ENCODE data around the gene TNFRSF25.
"Not testable (repeated sequence)": the region's sequence is repeated elsewhere in the genome, so short reads cannot be mapped to it uniquely, and the experiment has no call there.

The TNFRSF25 gene

DNA sequence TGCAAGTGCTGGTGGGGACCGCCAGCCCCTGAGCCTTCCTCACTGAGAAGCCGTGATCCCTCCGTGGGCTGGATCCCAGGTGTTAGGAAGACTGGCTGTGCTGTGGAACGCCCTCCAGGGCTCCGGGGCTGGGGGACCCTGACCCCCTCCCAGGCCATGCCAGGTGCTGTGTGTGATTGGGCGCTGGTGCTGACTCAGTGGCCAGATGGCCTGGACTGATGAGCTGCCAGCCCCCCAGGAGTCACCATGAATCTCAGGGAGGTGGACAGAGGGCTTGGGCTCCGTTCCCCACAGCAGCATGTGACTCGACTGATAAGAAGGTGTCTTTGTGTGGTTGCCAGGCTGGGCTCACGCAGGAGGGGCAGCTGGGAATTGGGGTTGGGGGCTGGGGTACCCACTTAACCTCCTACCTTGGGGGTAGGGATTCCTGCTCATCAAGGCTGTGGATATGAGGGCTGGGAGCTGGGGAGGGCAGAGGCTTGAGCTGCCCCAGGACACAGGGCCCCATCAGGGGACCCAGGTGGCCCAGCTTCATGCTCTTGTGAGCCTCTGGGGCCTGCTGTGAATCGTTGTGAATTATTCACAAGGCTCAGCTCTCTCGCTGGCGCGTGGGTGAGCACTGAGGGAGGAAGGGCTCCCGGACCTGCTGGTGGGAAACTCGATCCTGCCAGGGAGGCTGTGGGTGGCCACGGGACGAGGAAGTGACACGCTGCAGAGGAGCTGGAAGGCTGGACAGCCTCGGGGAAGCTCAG is 36.1 kb downstream of the TNFRSF25 start:
- not testable (repeated sequence) for DNase-seq

DNA sequence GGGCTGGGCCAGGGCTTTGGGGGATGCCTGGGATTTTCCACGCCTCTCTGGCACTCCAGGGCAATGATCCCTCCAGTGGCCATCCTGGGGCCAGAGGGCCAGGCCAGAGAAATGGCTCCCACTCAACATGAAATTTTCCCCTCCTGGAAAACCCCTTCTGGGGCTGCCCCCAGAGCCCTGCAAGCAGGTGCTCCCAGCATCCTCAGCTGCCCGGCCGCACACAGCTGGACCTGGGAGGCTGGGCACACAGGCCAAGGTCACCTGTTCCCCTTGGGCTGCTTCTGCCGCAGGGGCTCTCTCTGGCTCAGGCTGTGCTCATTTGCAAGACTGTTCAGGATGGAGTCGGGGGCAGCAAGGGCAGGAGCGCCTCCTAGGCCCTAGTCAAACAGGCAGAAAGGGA is 37.5 kb downstream of the TNFRSF25 start:
- not testable (repeated sequence) for DNase-seq

DNA sequence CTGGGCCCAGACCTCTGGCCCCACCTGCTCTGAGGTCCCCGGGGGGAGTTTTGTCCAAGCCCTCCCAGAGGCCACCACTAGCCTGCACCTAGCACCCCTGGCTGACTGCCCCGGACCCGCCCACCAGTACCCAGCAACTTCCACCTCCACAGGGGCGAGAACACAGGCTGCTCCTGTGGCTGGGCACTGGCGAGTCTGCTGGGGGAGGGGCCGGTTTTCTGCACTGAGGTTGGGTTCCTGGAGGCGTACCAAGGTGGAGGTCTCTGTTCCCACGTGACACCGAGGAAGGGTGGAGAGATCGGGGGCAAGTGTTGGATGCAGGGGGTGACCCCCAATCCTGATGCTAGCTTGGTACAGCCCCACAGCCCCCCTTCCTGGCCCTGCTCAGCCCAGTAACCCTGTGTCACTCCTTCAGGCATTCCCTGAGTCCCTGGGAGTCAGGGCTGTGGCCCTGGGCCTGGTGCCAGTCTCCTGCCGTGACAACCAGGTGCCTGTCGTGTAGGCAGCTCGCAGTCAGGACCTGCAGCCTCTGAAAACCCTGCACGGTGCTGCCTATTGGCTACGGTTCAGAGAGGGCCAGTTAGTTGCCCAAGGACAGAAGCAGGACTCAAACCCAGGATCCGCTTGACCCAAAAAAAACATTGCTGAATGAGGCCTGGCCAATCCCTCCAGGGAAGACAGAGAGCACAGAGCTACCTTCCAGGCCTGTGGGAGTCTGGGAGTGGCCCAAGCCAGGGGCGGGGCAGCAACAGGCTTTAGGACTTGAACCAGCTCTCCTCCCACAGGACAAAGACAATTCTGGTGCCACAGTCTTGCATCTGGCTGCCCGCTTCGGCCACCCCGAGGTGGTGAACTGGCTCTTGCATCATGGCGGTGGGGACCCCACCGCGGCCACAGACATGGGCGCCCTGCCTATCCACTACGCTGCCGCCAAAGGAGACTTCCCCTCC is 38.3 kb downstream of the TNFRSF25 start:
- no peak for DNase-seq

DNA sequence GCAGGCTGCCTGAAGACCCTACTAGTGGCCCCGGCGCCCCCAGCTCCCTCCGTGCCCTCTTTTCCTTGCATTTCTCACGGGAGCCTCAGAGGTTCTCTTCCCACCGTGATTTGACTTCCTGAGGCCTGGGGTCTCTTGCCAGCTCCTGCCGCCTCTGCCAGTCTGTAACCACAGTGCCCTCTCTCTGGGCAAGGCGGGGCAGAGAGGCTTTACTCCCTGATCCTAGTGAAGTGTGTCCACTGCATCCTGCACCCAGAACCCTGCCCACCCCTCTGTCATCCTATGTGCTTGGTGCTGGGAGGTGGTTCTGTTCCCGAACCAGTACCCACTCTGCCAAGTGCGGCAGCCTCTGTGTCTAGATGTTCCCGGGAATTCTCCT is 39.0 kb downstream of the TNFRSF25 start:
- DNase-seq = no peak

DNA sequence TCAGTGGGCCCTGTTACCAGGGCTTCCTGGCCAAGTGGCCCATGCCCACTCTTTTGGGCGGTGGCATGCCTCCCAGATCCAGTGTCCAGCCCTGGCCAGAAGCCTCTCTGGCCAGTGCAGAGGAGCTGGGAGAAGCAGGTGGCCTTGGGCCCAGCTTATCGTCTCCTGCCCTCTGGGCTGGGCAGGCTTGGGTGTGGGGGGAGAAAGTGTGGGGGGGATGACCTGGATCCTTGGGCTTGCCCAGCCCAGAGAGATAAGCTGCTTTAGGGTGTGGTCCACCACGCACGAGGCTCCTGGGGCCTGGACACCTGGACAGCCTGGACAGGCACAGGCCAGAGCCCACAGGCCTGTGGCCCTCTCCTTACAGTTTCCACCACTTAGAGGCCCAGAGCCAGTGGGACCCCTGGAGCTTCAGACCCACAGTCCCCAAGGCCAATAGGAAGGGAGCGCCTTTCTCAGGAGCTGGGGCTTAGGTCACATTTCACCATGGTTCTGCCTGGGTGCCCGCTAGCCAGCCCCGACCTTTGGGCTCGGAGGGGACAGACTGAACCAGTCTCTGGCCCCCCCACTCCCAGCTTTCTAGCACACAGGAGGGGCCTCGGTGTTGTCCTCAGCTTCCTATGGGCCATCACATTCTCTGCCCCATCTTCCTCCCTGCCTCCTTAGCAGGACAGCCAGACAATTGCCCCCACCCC is 39.5 kb downstream of the TNFRSF25 start:
- no peak for DNase-seq

DNA sequence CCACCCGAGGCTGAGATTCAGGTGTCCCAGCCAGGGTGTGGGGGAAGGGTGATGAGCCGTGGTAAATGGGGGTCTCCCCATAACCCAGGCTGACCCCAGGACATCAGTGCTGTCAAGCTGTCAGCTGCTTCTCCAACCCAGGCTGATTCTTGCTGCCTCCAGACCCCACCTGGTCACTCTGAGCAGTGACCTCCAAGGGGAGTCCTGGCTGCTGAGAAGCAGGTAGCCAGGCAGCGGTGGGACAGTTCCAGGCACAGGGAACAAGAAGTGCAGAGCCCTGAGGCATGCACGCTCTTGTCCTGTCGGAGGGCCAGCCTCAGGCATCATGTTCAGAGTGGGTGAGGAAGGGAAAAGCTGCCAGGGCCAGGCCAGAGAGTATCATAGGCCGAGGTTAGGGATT is 40.3 kb downstream of the TNFRSF25 start:
- DNase-seq = no peak

DNA sequence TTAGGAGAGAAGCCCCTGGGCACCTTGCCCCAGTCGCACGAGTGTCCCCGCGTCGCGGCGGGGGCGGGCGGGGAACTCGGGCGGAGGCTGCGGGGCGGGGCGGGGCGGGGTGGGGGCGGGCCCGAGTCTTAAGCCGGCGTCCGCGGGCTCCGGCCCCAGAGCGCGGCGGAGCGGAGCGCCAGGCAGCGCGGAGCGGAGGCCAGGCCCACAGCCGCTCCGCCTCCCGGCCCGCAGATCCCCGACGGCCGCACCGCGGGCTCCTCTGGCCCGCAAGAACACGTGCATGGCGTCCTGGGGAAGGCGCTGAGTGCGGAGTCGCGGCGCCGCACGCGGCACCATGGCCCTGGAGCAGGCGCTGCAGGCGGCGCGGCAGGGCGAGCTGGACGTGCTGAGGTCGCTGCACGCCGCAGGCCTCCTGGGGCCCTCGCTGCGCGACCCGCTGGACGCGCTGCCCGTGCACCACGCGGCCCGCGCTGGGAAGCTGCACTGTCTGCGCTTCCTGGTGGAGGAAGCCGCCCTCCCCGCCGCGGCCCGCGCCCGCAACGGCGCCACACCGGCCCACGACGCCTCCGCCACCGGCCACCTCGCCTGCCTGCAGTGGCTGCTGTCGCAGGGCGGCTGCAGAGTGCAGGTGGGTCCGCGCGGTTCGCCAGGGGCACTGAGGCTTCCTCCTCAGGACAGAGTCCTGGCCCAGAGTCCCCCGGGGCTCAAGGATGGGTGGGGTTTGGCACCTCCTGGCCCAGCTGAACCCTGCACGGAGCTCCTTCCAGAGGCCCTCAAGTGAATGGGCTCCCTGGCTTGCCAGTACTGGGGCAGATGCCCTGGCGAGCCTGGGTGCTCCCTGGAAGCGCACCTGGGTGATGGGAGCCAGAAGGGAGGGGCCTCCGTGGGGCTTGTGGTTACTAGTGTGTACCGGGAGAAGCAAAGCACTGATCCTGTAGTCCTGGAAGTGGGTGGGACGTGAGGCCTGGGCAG is 41.1 kb downstream of the TNFRSF25 start, which contains the start of gene ESPN:
TSS of gene ESPN (plus strand) at position 158 of the 975 bp plus-strand sequence. CDS start at position 338, 180 bp downstream.
- peak; percentile 43 for DNase-seq

DNA sequence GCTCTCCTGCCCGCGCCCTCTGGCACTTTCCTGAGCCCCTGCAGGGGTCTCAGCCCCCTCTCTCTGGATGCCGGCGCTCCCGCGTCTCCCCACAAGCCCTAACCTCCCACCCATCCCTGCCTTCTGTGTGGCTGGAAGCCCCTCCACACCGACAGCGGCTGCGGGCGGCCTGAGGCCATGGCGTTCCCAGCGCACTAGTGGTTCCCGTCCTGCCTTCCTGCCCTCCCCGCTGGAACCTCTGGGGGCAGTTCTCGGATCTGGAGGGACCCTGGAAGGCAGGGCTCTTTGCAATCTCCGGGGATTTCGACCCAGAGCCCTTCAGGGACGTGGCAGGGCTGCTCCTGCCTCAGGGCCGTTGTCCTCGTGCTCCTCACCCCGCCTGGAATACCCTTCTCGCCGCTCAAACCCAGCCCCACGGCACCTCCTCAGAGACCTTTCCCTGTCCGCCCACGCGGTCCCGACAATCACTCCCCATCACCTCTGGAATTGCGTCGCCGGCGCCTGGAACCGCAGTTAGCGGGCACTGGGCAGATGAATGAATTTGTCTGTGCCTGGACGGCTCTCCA is 41.9 kb downstream of the TNFRSF25 start:
- no peak for DNase-seq

DNA sequence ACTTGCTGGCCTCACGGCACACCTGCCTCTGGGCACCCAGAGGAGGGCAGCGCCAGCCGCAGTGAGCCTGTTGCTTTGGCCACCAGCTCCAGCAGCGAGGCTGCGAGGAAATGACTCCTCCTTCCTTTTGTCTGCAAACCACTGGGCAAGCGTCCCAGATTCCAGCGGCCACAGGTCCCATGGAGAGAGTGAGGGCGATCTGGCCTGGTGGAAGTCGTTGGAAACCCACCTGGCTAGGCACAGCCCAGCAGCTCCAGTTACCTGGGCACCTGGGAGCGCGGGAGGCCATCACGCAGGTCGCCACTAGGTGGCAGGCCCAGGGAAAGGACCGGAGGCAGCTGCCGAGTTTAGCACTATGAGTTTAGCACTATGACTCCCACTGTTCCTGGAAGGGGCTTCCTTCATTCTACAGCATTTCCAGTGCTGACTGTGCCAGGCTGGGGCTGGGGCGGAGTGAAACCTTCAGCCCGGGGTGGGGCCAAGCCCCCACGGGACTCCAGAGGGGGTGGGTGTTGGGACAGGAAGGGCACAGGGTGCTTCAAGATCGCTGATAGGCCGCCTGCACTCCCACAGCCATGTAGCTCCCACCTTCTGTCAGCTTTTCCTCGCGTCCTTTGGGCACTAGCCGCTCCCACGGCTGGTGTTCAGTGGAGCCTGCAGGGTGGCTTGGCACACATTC is 42.5 kb downstream of the TNFRSF25 start:
- peak; percentile 81 for DNase-seq

DNA sequence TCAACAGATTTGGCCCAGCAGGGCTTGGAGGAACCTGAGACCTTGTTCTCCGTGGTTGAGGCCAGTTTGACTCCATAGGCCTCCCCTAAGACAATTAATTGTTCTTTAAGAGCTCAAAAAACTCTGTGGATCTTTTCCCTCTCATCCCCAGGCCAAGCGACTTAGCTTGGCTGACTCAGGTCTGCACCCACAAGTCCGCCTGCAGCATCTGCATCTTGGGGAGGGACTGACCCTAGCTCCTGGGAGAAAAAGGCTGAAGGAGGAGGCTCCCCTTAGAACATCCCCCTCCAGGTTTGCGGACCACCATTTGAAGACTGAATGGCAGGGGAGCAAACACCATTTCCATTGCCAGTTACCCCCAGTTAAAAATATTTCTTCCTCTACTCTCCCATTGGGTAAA is 44.7 kb downstream of the TNFRSF25 start:
- no peak for DNase-seq

DNA sequence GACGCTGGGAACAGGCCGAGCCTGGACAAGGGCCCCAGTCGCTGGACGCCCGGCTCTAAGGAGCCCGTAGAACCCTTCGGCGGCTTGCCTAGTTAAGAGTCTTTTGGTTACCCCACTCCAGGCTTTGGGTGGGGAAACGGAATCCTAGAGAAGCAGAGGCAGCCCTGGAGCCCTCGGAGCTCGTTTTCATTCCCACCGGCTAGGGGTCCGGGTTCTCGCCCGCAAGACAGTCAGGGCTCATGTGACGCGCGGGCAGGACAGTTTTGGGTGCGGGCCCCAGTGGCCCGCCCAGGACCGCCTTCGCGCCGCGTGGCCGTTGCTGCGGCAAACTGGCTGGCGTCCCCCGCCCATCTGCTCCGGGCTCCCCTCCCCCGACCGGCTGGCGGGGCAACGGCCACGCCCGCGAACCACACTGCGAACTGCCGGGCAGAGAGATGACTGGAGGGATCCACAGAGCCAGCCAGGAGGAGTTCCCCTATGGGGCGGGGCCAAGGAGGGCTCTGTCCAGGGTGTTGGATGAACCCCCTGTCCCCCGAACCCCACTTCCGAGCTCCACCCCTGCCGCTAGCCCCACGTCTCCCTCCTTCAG is 45.4 kb downstream of the TNFRSF25 start:
- no peak for DNase-seq

DNA sequence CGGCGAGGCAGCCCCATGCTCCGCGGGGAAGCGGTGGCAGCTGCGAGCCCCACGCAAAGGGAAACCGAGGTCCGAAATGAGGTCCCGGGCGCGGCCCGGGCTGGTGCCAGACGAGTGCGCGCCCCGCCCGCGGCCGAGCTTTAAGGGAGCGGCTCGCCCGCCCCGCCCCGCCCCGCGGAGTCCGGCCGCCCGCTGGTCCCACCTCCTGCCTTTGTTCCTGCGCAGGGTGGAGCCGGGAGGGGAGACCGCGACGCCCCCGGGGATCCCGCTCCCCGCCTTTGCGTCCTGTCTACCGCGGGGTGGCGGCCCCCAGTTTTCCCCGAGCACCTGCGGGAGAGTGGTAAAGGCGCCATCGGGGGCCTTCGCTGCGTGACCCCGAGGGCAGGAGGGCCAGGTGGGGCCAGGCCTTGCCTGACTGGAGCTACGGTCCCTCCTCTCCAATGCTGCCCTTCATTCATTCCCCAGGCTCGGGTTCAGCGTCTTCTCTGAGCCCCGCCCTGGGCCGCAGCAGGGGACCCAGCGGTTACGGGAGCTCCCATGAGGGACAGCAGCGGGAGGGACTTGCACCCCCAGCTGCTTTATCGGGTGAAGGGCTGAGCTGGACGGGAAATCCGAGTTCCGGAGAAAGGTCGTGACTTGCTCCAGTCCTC is 46.0 kb downstream of the TNFRSF25 start, which contains the start of gene HES2:
TSS of gene HES2 (minus strand) at position 116 of the 650 bp plus-strand sequence. CDS start at position 17, 99 bp downstream.
- DNase-seq = peak; percentile 35

DNA sequence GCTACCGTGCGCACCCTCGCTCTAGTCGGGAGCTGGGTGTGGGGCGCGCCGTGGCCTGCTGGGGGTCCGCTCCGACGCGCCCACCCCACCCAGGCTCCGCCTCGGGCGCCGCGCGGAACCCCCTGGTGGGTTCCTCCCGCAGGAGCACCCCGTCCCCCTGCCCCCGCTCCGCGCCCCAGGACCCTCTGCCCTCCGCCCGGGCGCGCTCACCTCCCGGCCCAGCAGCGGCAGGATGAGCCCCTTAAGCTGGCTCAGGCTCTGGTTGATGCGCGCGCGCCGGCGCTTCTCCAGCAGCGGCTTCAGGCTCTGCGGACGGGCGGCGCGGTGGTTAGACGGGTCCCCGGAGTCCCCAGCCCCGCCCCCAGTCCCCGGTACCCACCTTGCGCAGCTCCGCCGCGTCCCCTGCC is 46.6 kb downstream of the TNFRSF25 start:
- no peak for DNase-seq

DNA sequence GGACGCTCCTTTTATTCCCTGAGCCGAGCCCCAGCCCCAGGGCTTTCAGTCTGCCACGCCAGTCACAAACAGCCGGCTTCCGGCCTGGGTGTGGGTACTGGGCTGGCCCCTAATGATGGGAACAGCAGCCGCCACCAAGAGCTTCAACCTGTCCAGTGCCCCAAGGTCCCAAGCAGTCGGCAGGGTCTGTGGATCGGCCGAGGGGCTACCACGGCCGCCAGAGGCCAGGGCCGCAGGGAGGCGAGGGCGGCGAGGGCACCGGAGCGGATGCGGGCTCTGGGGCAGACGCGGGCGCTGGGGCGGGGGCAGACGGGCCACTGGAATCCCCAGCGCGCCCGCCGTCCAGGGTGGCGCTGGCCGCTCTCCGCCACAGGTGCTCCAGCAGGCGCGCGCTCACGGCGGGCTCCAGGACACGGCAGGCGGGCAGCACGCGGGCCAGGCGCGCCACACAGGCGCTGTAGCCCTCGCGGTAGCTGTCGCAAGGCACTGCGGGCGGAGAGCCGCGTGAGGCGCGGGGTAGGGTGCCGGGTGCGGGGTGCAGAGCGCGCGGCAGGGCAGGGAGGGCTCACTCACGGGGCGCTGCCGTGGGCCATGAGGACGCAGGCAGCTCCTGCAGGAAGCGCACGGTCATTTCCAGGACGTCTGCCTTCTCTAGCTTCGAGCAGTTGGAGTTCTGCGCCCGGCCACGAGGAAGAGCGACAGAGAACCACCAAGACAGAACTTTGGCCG is 47.1 kb downstream of the TNFRSF25 start:
- DNase-seq = no peak

DNA sequence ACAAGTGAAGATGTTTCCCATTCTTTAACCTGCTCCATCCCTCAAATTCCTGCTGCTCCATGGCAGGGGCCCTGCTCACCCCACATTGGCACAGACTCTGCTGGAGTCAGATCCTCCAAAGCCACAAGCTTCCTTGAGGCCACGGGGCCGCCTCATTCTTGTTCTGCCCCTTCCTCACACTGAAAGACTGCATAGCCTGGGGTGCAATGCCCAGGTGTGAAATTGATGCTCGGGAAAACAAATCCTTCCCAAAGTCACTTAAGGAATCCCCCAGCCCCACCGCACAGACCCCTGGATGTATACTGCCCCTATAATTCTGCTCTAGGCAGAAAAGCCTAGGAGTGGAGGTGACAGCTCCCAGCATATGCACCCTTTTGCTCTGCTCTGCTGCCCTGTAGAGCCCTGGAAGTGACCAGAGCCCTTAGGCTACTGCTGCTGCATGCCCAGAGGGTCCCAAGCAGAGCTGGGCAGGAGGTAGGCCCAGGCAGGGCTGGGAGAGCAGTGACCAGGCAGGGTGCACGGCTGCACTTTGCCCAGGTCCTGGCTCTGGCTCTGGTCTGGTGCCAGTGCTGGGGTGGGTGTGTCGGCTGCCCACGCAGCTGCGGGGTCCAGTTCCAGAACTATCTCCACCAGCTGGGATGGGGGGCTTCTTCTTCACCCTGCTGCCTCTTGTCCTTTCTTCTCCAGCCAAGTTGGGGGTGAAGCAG is 47.9 kb downstream of the TNFRSF25 start:
- no peak for DNase-seq

DNA sequence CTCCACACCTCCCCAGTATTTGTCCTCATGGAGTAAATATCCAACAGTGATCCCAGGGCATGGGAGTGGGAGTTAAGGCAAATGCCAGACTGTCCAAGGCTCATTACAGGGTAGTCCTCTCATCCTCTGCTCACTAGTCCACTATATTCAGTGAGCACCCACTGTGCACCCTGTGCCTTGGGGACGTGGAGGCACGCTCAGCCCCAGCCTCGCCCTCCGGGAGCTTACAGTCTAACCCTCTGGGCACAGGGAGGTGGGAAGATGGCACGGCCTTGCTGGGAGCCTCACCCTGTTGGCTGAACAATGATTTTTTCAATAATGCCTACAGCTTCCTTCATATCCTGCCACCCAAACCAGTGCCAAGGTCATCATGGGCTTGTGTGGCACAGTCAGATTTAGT is 49.1 kb downstream of the TNFRSF25 start:
- DNase-seq = no peak

DNA sequence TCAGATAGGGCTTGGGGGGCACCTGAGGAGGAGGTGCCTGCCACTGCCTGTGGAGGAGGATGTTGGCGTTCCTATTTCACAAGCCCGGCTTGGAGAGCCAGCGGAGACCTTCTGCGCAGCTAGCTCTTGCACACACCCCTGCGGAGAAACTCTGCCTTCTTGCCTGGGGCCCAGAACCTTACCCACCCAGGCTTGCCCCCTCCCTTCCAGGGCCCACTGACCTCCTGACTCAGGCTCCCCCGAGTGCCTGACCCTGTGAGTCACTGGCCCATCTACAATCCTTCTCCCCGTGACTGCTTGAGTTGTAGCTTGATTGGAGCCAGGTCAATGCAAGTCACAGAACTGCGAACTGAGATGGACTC is 49.7 kb downstream of the TNFRSF25 start:
- DNase-seq = no peak

DNA sequence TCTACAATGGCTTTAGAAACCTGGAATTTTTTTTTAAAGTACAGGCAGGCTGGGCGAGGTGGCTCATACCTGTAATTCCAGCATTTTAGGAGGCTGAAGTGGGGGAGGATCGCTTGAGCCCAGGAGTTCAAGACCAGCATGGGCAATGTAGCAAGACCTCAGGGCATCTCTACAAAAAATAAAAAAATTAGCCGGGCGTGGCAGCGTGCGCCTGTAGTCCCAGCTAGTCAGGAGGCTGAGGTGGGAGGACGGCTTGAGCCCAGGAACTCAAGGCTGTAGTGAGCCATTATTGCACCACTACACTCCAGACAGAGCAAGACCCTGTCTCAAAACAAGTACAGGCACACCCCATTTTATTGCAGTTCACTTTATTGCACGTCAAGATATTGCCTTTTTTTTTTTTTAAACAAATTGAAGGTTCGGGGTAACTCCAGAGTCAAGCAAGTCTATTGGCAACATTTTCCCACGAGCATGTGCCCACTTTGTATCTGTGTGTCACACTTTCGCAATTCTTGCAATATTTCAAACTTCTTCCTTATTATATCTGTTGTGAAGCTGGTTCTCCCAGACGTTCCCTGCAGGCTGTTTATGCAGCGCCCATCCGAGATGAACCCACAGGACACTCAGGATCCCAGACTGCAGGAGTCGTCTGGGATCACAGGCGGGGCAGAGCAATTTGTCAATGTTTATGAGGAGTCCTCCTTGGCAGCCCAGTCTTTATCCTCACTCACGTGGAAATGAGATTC is 50.9 kb downstream of the TNFRSF25 start:
- no peak for DNase-seq
